HEK293 (cell line): Measurements from ENCODE around the gene NAGPA.

Experiments
- CTCF ChIP-seq: fragments of 450-650 bp; formaldehyde crosslinking; IDR thresholded peaks from 2 replicates; pipeline ENCODE4 v1.5.1; 2016; ENCODE audit warnings: missing biosample characterization, missing genetic modification characterization
- PBX3 ChIP-seq: sonication (generic); formaldehyde crosslinking; IDR thresholded peaks from 2 replicates; pipeline ENCODE4 v1.8.1; 2022; ENCODE audit warnings: mild to moderate bottlenecking, moderate library complexity, missing genetic modification reagents
- PRDM10 ChIP-seq: fragments of 450-650 bp; formaldehyde crosslinking; IDR thresholded peaks from 2 replicates; pipeline ENCODE4 v1.5.1; 2016; ENCODE audit warnings: missing biosample characterization, missing genetic modification characterization
- ZBTB7A ChIP-seq: fragments of 450-650 bp; formaldehyde crosslinking; IDR thresholded peaks from 2 replicates; pipeline ENCODE4 v1.5.1; 2016; ENCODE audit warnings: low read depth, missing biosample characterization, missing genetic modification characterization
- ZFP37 ChIP-seq: fragments of 450-650 bp; formaldehyde crosslinking; IDR thresholded peaks from 2 replicates; pipeline ENCODE4 v1.5.1; 2016; ENCODE audit warnings: missing biosample characterization, missing genetic modification characterization
- ZNF266 ChIP-seq: fragments of 450-650 bp; formaldehyde crosslinking; IDR thresholded peaks from 2 replicates; pipeline ENCODE4 v1.5.1; 2016; ENCODE audit warnings: missing biosample characterization, missing genetic modification characterization, low read depth
- ZNF350 ChIP-seq: fragments of 450-650 bp; formaldehyde crosslinking; IDR thresholded peaks from 2 replicates; pipeline ENCODE4 v1.5.0; 2017; ENCODE audit warnings: missing biosample characterization, mild to moderate bottlenecking, missing genetic modification characterization
- ZNF416 ChIP-seq: fragments of 450-650 bp; formaldehyde crosslinking; IDR thresholded peaks from 2 replicates; pipeline ENCODE4 v1.5.1; 2016; ENCODE audit warnings: missing biosample characterization, missing genetic modification characterization
- ZNF513 ChIP-seq: fragments of 450-650 bp; IDR thresholded peaks from 2 replicates; pipeline ENCODE4 v1.5.1; 2018; ENCODE audit warnings: missing biosample characterization, missing genetic modification characterization
- ZNF529 ChIP-seq: fragments of 450-650 bp; formaldehyde crosslinking; IDR thresholded peaks from 2 replicates; pipeline ENCODE4 v1.5.1; 2017; ENCODE audit warnings: missing genetic modification characterization, missing biosample characterization; ENCODE audit not compliant: insufficient replicate concordance

DNA sequence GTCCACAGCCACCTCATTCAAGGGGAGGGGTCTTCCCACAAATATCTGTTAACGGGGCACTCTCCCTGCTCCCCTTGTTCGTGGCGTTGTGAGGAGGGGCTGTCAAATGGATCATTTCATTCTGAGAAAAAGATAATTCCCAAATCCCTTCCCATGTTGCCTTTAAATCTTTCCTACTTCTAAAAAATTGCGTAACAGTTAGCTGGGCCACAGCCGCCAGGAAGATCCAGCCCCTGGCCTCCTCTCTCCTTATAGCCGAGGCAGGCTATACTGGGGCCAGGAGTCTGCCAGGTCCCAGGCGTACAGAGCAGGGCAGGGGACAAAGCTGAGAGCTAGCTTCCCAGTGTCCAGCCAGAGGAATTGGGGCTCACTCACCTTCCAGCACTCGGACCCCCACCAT, 31.6 kb upstream of the NAGPA start:
- TF ChIP-seq ZNF266 (tag by site-specific recombination) (no peak), CTCF (tag by site-specific recombination) (no peak), ZNF350 (tag by site-specific recombination) (no peak), ZBTB7A (tag by site-specific recombination) (no peak), ZNF513 (tag by site-specific recombination) (no peak), PBX3 (CRISPR knock-in tag) (no peak), PRDM10 (tag by site-specific recombination) (peak; percentile 11; the same call in 1 of the 2 replicates), ZNF529 (tag by site-specific recombination) (no peak), ZNF416 (tag by site-specific recombination) (no peak), ZFP37 (no peak)
